CD4-positive, alpha-beta T cell treated with Interferon gamma for 1 hour (primary cell): ENCODE results near the gene S1PR4.
"Not testable (repeated sequence)": the region's sequence is repeated elsewhere in the genome, so short reads cannot be mapped to it uniquely, and the experiment has no call there.

Experiments used
- DNase-seq: peaks from one replicate; pipeline ENCODE4 v3.0.0-alpha.2; 2020

Gene S1PR4

DNA sequence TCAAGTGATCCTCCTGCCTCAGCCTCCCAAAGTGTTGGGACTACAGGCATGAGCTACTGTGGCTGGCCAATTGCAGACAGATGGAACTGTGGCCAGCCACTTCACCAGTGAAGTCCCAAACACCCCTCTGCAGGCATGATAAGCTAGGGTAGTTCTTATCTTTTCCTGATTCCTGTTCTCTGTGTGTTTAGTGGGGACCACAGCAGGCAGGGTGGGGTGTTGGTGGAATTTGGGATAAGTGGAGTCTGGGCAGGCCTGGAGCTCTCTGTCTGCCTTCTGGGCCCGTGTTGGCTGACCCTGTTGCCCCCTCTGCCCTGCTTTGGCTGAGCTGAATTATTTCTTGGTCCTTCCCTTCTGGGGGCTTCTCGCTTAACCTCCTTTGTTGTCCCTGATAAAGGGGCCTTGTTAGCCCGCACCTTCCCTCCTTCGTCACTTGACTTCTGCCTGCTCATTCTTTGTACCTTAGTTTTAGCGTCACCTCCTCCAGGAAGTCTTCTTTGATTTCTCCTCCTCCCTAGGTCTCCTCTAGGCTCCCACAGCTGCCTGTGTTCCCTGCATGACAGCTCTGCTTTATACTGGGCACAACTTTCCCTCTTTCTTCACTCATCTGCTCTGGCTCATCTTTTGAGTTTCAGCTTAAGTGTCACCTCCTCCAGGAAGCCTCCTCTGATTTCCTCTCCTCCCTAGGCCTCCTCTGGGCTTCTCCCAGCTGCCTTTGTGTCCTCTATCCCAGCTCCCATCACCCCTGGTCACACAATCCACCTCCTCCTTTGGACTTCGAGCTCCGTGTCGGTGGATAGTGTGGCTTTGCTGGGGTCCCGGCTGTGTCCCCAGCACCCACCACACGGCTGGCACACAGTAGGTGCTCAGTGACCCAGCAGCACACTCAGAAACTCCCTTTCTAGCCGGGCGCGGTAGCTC is 5.4 kb downstream of the S1PR4 start:
- no peak for DNase-seq

DNA sequence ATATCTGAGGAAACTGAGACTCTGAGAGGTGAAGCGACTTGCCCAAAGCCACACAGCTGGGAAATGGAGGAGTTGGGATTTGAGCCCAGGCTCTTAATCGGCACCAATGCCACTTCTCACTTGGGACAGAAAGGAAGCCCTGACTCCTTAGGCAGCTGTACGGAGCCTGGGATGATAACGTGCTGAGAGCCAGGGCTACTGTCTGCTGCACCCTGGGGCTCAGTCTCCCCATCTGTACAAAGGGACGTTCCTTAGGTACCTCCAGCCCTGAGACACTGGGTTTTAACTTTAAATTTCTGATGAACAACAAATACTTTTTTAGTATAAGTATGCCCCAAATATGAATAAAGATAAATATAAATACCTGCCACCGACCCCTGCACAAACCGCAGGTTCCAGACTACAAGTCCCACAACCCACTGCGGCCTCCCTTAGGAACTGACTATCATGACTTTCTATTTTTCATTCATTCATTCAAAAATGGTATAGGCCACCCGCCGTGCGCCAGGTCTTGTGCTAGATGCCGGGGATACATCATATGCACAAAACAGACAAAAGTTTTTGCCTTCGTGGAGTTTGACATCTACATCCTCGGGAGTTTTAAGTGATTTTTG is 6.4 kb downstream of the S1PR4 start:
- no peak for DNase-seq

DNA sequence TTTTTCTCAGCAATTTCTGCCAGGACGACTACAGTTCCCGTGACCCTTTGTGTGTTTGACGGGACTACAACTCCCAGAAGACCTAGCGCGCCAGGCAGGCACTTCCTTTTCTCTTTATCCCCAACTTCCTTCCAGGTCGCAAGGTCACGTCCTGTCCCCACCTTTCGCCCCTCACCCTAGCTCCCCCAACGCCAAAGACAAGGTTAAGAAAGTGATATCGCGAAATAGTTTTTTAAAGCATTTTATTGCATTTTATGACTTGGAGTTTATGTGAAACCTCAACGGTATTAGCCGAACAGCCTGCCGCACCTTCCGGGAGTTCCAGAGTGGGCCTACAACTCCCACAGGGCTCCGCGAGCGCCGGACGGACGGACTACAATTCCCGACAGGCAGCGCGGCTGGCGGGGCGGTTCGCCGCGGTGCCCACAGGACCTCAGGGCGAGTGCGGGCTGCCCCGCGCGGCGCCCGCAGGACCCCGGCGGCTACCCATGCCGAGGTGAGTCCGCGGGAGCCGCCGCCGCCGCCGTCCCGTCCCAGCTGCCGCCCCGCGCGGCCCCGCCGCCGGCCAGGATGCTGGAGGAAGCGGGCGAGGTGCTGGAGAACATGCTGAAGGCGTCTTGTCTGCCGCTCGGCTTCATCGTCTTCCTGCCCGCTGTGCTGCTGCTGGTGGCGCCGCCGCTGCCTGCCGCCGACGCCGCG is 7.0 kb downstream of the S1PR4 start, which contains the start of gene NCLN:
Gene NCLN (plus strand): TSS at position 470 of the 699 bp plus-strand sequence. CDS start 101 bp downstream, at position 571.
- peak; percentile 91 for DNase-seq

DNA sequence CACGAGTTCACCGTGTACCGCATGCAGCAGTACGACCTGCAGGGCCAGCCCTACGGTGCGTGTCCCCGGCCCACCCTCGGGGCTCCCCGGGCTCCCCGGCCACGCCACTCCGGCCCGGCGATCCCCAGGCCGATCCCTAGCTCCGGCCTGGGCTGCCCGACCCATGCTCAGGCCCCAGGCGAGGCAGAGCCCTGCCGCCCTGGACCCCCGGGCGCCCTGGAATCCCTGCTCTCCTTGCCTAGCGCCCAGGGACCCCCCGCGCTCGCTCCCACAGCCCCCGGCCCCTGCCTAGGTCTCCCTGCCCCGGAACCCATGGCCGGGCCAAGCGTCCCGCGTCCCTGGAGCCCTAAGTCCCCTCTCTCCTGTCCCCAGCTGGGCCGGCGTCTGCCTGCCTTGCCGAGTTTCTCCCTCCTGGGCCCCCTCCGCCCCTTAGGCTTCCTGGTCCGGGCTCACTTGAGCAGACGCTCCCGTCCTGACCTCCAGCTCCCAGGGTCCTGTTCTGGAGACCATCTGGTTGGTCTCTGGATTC is 7.7 kb downstream of the S1PR4 start:
- no peak for DNase-seq

DNA sequence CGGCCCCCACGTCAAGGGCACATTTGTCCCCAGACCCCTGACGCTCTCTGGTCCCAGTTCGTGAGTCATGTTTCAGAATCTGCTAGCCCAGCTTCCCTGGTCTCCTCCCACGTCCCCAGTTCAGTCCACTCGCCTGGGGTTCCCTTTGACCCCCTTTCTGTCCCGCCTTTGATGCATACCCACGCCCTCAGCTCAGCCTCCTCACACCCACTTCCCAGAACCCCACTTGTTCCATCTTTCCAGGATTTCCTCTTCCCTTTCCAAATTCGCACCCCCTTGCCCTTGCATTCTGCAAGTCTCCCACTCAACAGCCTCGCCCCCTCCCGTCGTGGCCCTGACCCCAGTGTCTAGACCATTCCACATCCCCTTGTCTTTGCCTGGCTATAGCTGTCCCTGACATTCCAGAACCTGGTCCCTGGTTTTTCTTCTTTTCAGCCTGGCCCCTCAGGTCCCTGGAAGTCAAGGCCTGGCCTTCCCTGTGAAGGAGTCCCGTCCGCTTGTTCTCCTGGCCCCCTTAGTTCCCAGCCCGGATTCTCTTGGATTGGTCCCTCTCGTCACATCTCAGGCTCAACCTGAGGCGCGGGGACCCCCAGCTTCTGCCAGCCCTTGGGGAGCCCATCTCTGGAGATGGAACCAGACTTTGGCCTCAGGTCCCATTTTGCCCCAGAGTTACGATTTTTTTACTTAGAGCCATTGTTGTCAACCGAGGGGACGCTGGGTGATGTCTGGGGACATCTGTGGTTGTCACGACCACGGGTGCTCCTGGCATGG is 8.5 kb downstream of the S1PR4 start:
- no peak for DNase-seq

DNA sequence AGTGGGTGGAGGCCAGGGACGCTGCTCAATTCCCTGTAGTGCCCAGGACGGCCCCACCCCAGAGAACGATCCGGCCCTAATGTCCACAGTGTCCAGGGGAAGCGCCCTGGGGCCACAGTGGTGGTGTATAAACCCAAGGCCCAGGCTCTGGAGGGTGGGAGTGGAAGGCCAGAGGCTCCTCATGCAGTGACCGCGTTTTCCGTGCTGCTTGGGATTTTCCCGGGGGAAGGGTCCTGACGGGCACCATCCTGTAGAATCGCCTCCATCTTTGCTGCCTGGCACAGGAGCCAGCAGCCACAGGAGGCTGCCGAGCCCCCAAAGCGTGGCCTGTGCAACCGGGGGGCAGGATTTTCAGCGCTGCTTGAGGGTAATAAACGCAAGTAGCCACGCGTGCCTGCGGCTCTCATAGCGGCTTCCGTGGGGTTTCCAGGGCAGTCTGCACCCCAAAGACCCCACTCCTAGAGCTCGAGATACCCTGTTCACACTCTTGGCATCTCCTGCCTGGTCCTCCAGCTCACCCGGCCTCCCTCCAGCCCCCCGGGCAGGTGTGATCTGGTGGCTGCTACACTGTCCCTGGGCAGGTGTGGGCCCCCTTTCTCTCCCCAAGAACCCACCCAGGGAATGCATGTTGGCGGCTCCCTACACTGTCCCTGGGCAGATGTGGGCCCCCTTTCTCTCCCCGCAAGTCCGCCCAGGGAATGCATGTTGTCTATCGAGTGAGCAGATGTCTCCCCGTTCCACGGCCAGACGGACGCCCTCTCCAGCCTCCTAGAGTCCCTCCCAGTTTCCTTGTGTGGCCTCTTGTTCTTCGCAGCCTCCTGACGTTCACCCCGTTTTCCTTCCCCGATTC is 9.3 kb downstream of the S1PR4 start:
- no peak for DNase-seq

DNA sequence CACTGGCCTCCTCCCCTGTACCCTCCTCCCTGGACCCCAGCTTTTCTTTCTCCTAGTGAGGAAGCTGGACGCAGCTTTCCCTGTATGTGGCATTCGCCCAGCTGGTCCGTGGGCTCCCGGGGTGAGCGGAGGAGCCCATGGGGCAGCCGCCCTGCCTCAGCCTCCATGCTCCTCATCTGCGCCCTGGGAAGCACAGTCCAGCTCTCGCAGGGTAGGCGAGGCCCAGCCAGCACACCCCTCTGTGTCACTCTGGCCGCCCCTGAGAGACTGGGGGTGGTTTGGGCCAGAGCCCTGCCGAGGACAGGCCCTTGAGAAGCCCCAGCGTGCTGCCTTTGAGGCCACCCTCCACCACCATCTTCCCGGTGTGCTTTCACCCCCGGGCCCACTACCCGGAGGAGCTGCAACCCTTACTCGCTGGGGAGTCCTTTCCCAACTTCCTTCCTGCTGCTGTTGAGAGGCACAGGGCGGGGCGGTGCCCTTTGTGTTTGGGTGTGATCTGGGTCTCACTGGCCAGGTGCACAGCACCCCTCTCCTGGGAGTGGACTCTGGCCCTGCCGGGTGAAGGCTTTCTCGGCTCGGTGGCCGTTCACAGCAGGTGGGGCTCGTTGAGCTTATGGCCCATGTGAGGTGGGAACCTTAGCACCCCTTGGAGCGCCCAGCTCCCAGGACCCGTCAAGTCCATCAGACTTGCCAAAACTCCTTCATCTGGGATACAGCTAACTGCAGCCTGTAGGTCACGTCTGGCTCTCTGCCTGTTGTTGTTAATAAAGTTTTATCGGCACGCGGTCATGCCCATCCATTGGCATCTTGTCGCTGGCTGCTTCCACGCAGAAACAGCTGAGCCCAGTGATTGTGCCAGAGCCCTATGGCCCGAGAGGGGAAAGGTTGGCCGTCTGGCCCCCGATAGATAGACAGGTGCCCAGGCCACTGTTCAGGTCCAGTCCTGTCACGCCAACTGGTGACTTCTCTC is 10.3 kb downstream of the S1PR4 start:
- no peak for DNase-seq

DNA sequence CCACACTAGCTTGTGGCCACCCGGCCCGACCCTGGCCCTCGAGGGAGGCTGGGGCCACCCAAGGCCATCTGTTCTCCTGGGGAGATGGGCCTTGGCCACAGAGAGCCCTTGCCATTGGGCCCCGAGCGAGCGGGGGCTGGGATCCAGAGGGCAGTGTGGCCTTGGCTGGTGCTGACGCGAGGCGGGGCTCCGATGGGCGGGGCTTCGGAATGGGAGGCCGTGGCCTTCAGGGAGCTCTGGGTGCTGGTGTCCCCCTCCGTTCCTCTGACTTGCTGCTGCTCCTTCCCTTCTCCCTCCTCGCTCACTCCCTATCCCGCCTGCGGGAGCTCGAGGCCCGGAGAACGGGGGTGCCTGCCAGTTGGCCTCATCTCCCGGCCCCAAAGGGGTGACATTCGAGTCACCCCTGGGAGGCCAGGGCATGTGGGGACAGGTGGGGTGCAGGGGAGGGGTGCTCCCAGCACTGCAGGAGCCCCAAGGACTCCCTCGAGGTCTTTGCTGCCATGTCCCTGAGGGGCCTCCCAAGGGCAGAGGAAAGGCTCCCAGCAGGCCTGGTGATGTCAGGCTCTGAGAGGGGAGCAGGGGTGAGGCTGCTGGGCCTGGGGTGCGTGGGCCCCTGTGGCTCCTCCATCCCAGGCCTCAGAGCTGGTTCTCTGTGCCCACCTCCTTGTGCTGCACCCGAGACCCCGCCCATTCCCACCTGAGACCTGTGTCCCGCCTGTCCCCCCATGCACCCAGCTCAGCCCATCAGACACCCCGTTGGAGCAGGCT is 11.3 kb downstream of the S1PR4 start:
- DNase-seq, result no peak

DNA sequence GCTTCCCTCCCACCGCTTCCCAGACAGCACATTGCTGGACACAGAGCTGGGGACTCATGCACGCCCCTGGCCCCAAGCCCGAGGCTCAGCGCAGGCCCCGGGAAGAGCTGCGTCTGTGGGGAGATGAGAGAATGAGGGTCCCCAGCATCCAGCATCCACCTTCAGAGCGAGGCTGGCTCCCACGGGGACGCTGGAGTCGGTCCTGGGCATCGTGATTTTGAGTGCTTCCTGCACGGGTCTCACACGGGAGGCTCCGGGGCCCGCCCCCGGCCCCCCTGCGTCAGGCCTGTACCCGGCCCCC is 11.9 kb downstream of the S1PR4 start:
- DNase-seq, result no peak

DNA sequence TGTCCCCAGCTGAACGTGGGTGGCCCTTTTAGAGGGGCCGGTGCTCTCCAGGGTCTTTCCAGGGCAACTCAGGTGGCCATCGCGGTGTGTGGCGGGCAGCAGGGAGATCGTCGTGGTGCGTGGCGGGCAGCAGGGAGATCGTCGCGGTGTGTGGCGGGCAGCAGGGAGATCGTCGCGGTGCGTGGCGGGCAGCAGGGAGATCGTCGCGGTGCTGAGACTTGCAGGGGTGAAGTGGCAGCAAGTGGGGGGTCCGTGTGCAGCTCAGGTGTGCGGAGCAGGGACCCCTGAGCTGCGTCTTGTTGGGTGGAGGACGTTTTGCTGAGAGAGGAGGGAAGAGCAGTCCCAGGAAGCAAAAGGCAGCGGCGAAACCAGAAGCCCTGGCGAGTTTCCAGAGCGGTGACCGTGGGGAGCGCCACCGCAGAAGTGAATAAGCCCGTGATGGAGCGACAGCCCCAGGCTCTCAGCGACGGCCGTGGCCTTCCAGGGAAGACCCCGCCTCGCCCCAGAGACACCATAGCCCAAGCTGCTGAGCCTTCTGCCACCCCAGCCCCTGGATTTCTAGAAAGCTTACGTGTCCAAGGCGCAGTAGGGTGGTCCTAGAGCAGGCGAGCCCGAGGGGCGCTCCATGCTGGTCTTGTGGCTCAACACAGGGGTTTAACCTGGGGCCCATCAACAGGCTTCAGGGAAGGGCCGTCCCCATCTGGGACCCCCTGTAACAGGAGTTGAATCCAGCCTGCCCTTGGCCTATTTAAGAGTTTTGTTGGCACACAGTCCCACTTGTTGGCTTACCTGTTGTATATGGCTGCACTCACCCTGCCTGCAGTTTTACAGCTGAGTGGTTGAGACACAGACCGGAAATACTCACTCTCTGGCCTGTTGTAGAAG is 12.6 kb downstream of the S1PR4 start:
- DNase-seq, result no peak

DNA sequence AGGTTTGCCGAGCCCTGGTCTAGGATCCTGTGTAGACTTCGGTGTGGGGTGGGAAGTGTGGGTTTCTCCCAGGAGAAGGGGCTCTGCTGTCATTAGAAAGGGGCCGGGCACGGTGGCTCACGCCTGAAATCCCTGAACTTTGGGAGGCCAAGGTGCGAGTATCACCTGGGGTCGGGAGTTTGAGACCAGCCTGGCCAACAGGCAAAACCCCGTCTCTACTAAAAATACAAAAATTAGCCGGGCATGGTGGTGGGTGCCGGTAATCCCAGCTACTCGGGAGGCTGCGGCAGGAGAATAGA is 13.2 kb downstream of the S1PR4 start:
- not testable (repeated sequence) for DNase-seq

DNA sequence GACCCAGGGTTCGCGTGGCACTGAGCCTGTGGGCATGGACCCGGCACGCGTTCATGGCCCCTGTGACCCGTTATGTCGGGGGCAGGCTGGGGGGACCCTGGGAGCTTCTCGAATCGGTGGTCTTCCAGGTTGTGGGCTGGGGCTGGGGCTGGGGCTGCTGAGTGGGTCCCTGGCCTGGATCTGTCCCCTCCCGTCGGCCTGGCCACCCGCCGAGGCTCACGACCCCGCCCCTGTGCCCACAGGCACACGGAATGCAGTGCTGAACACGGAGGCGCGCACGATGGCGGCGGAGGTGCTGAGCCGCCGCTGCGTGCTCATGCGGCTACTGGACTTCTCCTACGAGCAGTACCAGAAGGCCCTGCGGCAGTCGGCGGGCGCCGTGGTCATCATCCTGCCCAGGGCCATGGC is 13.7 kb downstream of the S1PR4 start:
- DNase-seq, result no peak

DNA sequence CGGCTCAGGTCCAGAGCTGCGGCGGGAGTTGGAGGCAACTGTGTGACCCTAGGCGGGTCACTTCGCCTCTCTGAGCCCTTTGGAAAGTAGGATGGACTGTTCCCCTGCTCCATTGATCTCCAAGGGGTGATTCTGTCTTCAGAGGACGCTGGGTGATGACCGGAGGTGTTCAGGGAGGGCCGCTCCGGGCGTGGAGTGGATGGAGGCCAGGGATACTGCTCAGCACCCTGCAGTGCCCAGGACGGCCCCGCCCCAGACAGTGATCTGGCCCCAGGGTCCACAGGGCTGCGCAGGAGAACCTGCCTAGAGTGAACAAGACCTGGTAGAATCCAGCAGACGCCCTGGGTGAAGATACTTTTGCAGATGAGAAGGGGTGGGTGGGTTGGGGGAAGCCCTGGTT is 14.1 kb downstream of the S1PR4 start:
- DNase-seq, result no peak

DNA sequence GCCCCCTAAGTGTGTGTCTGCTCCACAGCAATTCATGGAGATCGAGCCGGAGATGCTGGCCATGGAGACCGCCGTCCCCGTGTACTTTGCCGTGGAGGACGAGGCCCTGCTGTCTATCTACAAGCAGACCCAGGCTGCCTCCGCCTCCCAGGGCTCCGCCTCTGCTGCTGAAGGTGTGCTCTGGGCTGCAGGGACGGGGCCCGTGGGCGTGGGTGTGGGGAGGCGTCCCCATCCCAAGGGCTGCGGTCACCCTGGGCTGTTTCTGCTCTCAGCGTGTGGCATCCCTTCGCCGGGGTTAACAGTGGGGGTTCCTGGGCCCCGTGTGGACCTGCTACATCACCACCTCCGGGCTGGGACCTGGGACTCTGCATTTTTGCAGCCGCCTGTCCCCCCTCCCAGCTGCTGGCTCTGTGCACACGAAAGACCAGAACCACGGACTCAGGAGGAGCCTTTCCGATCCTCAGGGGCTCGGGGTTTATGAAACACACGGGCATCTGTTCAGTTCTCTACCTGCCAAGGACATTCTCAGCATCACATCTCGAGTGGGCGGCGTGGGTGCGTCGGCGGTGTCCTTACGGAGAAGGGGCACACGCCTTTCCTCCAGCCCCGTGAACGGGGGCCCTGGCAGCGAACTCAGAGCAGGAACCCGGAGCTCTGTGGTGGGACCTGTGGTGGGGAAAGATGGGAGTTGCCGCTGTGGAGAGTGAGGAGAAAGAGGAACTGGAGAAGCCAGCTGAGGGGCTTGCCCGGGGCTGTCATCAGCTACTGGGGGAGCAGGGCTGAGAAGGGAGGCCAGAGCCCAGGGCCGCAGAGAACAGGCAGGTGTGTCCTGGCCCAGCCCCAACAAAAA is 14.9 kb downstream of the S1PR4 start:
- no peak for DNase-seq

DNA sequence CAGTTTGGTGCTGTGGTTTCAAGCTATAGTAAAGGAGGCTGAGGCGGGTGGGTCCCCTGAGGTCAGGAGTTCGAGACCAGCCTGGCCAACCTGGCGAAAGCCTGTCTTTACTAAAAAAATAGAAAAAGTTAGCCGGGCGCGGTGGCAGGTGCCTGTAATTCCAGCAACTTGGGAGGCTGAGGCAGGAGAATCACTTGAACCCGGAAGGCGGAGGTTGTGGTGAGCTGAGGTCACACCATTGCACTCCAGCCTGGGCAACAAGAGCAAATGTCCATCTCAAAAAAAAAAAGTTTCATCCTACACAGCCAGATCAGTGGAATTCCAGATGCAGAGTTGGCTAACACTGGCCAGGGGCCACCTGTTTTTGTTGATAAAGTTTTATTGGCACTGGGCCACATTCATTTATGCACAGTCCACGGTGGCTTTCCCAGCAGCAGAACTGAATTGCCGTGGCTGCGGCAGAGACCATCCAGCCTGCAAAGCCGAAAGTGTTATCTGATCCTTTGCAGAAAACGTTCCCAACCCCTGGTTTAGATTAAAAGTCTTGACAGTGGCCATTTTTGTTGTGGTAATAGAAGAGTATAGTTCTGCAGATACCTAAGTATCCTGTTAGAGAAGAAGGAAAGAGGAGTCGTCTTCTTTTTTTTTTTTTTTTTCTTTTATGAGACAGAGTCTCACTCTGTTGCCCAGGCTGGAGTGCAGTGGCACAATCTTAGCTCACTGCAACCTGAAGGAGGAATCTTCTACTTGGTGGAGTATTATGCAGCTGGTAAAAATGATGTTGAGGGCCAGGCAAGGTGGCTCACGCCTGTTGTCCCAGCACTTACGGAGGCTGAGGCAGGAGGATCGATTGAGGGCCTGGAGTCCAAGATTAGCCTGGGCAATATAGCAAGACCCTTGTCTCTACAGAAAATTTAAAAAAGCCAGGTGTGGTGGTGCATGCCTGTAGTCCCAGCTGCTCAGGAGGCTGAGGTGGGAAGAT is 15.8 kb downstream of the S1PR4 start:
- no peak for DNase-seq

DNA sequence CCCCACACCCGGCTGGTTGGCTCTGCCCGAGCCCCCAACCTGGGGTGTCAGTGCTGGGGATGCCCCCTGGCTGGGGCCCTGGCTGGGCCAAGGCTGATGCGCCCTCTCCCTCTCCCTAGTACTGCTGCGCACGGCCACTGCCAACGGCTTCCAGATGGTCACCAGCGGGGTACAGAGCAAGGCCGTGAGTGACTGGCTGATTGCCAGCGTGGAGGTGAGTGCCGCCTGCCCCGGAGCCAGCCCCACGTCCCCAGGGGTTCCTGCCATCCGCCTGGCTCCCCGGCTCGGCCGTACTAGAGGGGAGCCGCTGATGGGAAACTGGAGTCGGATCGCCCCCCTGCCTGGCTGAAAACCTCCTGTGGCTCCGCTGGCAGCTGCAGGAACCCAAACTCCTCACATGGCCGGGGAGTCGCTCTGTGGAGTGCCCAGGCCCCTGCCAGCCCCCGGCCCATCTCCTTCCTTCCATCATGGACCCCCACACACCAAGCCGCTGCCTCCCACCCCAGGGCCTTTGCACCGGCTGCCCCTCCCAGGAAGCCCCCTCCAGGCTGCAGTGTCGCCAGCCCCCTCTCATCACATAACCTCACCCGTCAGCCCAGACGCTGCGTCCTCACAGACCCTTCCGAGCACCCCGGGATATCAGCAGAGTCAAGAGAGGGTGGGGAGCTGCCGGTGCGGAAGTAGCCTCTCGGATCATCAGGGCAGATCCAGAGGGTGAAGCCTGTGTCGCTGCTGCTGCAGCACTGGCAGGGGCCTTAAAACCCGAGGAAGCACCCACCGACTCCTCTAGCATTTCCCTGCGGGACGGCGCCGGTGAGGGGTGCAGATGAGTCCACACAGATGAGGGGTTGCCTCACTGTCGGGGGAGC is 17.7 kb downstream of the S1PR4 start:
- DNase-seq, result no peak
